ENCODE data around the gene CD34. TPM values are rescaled to one million over a fixed set of nuclear protein-coding genes. Genes with fewer than 3 reads are reported as not detected.

Gene CD34
- polyA plus RNA-seq, 1 donor from 2014 or later: not detected

DNA sequence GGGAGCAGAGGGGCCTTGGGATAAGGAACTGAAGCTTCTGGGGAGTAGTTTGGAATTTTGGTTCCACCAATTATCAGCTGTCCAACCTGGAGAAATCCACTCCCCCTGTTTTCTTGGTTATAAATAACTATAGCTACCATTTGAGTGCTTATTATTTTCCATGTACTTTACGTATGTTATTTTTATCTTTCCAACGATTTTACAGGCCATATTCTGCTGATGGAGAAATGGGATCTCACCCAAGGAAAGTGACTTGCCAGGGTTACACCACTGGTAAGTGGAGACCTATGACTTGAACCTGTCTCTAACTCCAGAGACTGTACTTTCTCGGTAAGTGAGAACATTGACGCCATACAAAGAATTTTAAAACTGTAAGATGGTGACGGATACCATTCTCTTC is 49.0 kb upstream of the CD34 start:
- Histone ChIP-seq H3F3A (ENCODE audit: insufficient read depth, low read length, poor library complexity, severe bottlenecking) (no peaks in the 10 kb centered on the region), H3K9me2 (ENCODE audit: insufficient read depth, low read length) (no peaks in the 10 kb centered on the region), H3K4me2 (ENCODE audit: low read length) (no peak overlapping the region), H4K20me1 (ENCODE audit: insufficient read depth) (no peaks in the 10 kb centered on the region), H2AFZ (ENCODE audit: low read depth, low read length) (no peak overlapping the region), H3K9ac (ENCODE audit: low read length) (no peak overlapping the region), H3K27ac (ENCODE audit: low read length) (no peak overlapping the region), H3K79me2 (replicated peaks; ENCODE audit: insufficient read depth, low read length) (no peaks in the 10 kb centered on the region), H3K36me3 (ENCODE audit: insufficient read depth, low read length) (no peaks in the 10 kb centered on the region), H3K9me3 (ENCODE audit: low read length) (peaks cover 6% of the 10 kb centered on the region), H3K4me3 (ENCODE audit: low read length) (no peak overlapping the region), H3K27me3 (ENCODE audit: insufficient read depth, low read depth, low read length) (peaks cover 60% of the 10 kb centered on the region)
- TF ChIP-seq, protein P1, sequence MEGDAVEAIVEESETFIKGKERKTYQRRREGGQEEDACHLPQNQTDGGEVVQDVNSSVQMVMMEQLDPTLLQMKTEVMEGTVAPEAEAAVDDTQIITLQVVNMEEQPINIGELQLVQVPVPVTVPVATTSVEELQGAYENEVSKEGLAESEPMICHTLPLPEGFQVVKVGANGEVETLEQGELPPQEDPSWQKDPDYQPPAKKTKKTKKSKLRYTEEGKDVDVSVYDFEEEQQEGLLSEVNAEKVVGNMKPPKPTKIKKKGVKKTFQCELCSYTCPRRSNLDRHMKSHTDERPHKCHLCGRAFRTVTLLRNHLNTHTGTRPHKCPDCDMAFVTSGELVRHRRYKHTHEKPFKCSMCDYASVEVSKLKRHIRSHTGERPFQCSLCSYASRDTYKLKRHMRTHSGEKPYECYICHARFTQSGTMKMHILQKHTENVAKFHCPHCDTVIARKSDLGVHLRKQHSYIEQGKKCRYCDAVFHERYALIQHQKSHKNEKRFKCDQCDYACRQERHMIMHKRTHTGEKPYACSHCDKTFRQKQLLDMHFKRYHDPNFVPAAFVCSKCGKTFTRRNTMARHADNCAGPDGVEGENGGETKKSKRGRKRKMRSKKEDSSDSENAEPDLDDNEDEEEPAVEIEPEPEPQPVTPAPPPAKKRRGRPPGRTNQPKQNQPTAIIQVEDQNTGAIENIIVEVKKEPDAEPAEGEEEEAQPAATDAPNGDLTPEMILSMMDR (IDR thresholded peaks at IDR 0.05; ENCODE audit: poor library complexity, severe bottlenecking): no peak
- TF ChIP-seq, protein P2, sequence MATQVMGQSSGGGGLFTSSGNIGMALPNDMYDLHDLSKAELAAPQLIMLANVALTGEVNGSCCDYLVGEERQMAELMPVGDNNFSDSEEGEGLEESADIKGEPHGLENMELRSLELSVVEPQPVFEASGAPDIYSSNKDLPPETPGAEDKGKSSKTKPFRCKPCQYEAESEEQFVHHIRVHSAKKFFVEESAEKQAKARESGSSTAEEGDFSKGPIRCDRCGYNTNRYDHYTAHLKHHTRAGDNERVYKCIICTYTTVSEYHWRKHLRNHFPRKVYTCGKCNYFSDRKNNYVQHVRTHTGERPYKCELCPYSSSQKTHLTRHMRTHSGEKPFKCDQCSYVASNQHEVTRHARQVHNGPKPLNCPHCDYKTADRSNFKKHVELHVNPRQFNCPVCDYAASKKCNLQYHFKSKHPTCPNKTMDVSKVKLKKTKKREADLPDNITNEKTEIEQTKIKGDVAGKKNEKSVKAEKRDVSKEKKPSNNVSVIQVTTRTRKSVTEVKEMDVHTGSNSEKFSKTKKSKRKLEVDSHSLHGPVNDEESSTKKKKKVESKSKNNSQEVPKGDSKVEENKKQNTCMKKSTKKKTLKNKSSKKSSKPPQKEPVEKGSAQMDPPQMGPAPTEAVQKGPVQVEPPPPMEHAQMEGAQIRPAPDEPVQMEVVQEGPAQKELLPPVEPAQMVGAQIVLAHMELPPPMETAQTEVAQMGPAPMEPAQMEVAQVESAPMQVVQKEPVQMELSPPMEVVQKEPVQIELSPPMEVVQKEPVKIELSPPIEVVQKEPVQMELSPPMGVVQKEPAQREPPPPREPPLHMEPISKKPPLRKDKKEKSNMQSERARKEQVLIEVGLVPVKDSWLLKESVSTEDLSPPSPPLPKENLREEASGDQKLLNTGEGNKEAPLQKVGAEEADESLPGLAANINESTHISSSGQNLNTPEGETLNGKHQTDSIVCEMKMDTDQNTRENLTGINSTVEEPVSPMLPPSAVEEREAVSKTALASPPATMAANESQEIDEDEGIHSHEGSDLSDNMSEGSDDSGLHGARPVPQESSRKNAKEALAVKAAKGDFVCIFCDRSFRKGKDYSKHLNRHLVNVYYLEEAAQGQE (IDR thresholded peaks at IDR 0.05; ENCODE audit: borderline replicate concordance): no peak
- no peak for TF ChIP-seq MXI1 (conservative IDR thresholded peaks at IDR 0.05; ENCODE audit: poor library complexity, severe bottlenecking)
- no peak for TF ChIP-seq EZH2 (IDR thresholded peaks at IDR 0.05; ENCODE audit: borderline replicate concordance, insufficient read depth, low read length, poor library complexity, severe bottlenecking)
- no peak for TF ChIP-seq RAD21 (conservative IDR thresholded peaks at IDR 0.05)
- no peak for TF ChIP-seq SMC3 (conservative IDR thresholded peaks at IDR 0.05; ENCODE audit: poor library complexity)
- no peak for TF ChIP-seq TAF1 (IDR thresholded peaks at IDR 0.05; ENCODE audit: low read depth)
- TF ChIP-seq POLR2AphosphoS5 (IDR thresholded peaks at IDR 0.05): no peak
- TF ChIP-seq EP300 (conservative IDR thresholded peaks at IDR 0.05; ENCODE audit: poor library complexity, severe bottlenecking): no peak

DNA sequence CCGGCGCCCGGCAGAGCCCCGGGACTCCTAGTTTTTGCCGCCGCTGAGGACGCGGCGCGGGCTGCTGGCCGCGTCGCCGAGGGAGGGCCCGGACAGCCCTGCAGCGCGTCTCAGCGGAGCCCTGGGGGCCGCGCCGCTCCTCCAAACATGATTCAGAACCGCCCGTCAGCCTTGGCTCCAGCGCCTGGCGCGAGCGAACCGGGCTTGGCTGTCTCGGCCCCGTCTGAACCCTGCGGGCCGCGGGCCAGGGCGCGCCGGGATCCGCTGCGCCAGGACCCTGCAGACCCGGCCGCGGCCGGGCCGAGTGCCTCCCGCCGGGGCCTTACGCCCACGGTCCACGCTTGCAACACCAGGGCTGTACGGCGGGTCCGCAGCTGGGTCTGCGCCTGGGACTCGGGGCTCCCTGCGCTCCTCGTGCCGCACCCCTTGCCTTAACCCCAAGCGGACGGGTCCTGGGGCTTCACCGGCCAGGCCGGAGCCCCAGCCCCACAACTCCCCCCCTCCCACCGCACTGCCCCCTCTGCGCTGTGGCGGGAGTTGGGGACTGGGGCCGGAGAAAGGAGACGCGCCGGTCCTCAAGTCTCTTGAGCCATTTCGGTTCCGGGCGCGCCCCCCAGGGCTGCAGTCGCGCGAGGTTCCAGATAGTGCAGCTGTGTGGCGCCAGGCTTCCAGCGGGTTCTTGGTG is 48.4 kb upstream of the CD34 start:
- Histone ChIP-seq H3K4me2 (ENCODE audit: low read length) (no peak overlapping the region), H2AFZ (ENCODE audit: low read depth, low read length) (no peak overlapping the region)

More for the DNA sequence above, 48.4 kb upstream of the CD34 start:
- Histone ChIP-seq H3K36me3 (ENCODE audit: insufficient read depth, low read length) (no peaks in the 10 kb centered on the region), H3K79me2 (replicated peaks; ENCODE audit: insufficient read depth, low read length) (no peaks in the 10 kb centered on the region), H3K27me3 (ENCODE audit: insufficient read depth, low read depth, low read length) (peaks cover 56% of the 10 kb centered on the region), H3K4me3 (ENCODE audit: low read length) (peak overlapping the region; percentile 25), H3K27ac (ENCODE audit: low read length) (no peak overlapping the region), H3K9me3 (ENCODE audit: low read length) (peaks cover 6% of the 10 kb centered on the region), H3K9ac (ENCODE audit: low read length) (no peak overlapping the region), H4K20me1 (ENCODE audit: insufficient read depth) (no peaks in the 10 kb centered on the region), H3F3A (ENCODE audit: insufficient read depth, low read length, poor library complexity, severe bottlenecking) (no peaks in the 10 kb centered on the region), H3K9me2 (ENCODE audit: insufficient read depth, low read length) (no peaks in the 10 kb centered on the region)
- no peak for TF ChIP-seq POLR2AphosphoS5 (IDR thresholded peaks at IDR 0.05)
- TF ChIP-seq, protein P2 (IDR thresholded peaks at IDR 0.05; ENCODE audit: borderline replicate concordance): no peak

Measured in neural cell (in vitro differentiated cells).